ENCODE results near the gene FSHB.
"Not testable (repeated sequence)": the region's sequence is repeated elsewhere in the genome, so short reads cannot be mapped to it uniquely, and the experiment has no call there.

The FSHB gene

DNA sequence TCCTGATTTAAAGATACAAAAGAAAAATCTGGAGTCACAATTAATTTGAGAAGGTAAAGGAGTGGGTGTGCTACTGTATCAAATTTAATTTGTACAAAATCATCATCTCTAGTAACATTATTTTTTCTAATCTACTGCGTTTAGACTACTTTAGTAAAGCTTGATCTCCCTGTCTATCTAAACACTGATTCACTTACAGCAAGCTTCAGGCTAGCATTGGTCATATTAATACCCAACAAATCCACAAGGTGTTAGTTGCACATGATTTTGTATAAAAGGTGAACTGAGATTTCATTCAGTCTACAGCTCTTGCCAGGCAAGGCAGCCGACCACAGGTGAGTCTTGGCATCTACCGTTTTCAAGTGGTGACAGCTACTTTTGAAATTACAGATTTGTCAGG lies at the start of gene FSHB:
FSHB (plus strand) TSS at position 301 of the 400 bp plus-strand sequence. CDS start 889 bp downstream, outside the sequence.
- TF ChIP-seq CTCF (conservative IDR thresholded peaks at IDR 0.05; ENCODE audit: control insufficient read depth, insufficient read depth, low read depth, low read length), result no peak
- DNase-seq (ENCODE audit: low read depth), result no peak

DNA sequence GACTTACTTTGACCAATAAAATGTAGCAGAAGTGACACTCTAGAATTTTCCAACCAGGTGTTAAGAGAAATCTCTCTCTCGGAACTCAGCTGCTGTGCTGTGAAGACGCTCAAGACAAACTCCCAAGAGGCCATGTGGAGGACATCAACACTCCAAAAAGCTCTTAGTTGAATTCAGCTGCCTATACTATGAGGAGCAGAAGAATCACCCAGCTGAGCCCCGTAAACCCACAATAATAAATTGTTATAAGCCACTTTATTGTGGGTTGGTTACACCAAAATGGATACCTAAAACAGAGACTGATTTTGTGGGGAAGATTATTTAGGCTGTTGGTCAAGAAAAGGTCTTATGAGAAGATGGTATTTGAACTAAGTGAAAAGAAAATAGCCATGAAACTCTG lies 44.1 kb upstream of the FSHB start:
- H3K4me3 ChIP-seq (ENCODE audit: control insufficient read depth, low read depth, low read length), result no peak overlapping the region
- DNase-seq (ENCODE audit: low read depth), result no peak
- no peak for TF ChIP-seq CTCF (conservative IDR thresholded peaks at IDR 0.05; ENCODE audit: control insufficient read depth, insufficient read depth, low read depth, low read length)

More for the DNA sequence above, at the start of gene FSHB:
- no peak within 1 kb of the TSS for H3K4me3 ChIP-seq (ENCODE audit: control insufficient read depth, low read depth, low read length)

- no peak for DNase-seq (ENCODE audit: low read depth)
- TF ChIP-seq CTCF (conservative IDR thresholded peaks at IDR 0.05; ENCODE audit: control insufficient read depth, insufficient read depth, low read depth, low read length), result no peak
- no peak overlapping the region for H3K4me3 ChIP-seq (ENCODE audit: control insufficient read depth, low read depth, low read length)
Observed at GRCh38 chr11:30192620-30193019, 38.2 kb upstream of the FSHB start.

DNA sequence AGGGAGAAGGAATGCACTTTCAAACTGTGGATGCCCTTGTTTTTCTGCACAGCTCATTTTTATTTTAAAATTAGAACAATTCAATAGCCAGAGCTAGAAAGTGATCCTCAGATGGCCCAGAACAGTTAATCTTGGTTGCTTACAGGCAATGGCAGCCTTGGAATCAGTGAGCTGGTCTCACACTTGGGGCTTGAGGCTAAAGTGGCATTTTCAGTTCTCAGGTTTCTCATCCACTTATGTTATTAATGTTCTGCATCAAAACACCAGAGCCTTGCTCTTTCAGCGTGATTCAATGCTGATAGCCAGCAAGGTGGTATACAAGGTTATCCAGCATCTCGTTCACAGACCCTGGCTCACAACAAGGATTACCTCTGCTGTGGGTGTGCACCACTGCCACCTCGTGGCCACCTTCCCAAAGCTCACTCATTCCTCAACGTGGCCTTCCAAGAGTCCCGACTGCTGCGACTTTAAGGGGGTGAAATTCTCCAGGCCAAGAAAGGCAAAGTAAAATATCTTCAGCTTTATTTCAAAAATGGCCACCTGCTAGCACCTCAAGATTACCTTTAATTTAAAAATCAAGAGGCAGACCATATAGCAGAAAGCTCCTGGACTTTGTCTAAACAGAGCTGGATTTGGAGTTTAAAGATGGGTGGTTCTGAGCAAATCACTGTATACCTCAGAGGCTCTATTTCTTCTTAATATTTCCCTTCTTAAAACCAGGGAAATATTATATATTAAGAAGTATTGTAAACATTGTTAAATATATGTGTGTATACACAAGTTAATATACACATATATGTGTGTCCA lies 34.2 kb upstream of the FSHB start:
- DNase-seq (ENCODE audit: low read depth), result peak; percentile 42
- peak; percentile 78 for TF ChIP-seq CTCF (conservative IDR thresholded peaks at IDR 0.05; ENCODE audit: control insufficient read depth, insufficient read depth, low read depth, low read length)
- no peak overlapping the region for H3K4me3 ChIP-seq (ENCODE audit: control insufficient read depth, low read depth, low read length)

DNA sequence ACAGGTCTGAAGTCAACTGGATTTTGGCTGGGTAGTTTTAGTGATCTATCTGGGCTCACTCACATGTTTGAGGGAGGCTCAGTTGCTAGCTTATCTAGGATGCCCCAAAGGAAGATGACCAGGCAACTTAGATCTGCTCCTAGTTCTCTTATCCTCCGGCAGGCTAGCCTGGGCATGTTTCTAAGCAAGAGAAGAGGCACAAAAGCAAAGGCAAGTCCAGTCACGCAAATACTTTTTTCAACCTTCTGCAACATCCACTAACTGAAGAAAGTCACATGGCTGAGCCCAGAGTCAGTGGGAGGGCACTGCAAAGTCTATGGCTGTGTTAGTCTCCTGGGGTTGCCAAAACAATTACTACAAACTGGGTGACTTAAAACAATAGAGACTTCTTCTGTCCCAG lies 32.9 kb upstream of the FSHB start:
- DNase-seq (ENCODE audit: low read depth), result no peak
- TF ChIP-seq CTCF (conservative IDR thresholded peaks at IDR 0.05; ENCODE audit: control insufficient read depth, insufficient read depth, low read depth, low read length), result no peak
- H3K4me3 ChIP-seq (ENCODE audit: control insufficient read depth, low read depth, low read length), result no peak overlapping the region

DNA sequence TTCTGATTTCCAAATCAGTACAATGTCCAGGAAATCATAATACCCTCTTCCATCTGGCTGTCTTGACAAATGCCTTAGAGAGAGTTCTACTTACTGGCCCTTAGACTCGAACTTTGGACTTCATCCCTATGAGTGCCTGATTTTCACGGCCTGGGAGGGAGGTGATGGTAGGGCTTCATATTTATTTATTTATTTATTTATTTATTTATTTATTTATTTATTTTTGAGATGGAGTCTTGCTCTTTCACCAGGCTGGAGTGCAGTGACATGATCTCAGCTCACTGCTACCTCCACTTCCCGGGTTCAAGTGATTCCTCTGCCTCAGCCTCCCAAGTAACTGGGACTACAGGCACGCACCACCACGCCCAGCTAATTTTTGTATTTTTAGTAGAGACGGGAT lies 27.8 kb upstream of the FSHB start:
- H3K4me3 ChIP-seq (ENCODE audit: control insufficient read depth, low read depth, low read length); DNase-seq (ENCODE audit: low read depth): not testable (repeated sequence)

DNA sequence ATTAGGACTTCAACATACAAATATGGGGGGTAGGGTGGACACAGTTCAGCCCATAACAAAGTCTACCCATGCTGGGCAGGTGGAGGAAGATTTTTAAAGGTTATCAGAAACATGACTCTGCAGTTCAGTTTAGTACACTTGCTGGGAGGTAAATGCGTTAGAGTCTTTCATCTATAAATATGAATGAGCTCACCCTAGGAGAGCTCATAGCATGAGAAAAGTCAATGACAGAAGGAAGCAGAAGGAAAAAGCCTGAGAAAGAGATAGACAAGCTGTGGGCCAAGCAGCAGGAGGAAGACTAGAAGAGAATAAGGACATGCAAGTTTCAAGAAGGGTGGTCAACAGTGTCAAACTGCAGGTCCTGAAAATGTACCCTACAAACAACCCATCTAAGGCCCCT lies 27.0 kb upstream of the FSHB start:
- H3K4me3 ChIP-seq (ENCODE audit: control insufficient read depth, low read depth, low read length), result no peak overlapping the region
- no peak for DNase-seq (ENCODE audit: low read depth)
- TF ChIP-seq CTCF (conservative IDR thresholded peaks at IDR 0.05; ENCODE audit: control insufficient read depth, insufficient read depth, low read depth, low read length), result no peak

Measured in fibroblast of mammary gland (primary cell).